NB4 (cell line): Measurements from ENCODE around the gene MYO1A.
A peak's percentile ranks its signal among the peaks of the same experiment; 100 is the strongest.
"Not testable (repeated sequence)": the region's sequence is repeated elsewhere in the genome, so short reads cannot be mapped to it uniquely, and the experiment has no call there.

Source experiments
- DNase-seq: peaks from one replicate; pipeline ENCODE4 v3.0.0; 2010; ENCODE audit warnings: low read depth
- H3K4me3 ChIP-seq: one replicate; pipeline ENCODE4 v1.5.1; 2011; ENCODE audit warnings: mild to moderate bottlenecking, low read depth, low read length, moderate library complexity
- MYC ChIP-seq: IDR thresholded peaks from 2 replicates; pipeline ENCODE4 v1.6.1; 2011; ENCODE audit warnings: low read depth, low read length
- POLR2A ChIP-seq: IDR thresholded peaks from 2 replicates; pipeline ENCODE4 v1.6.1; 2011; ENCODE audit warnings: mild to moderate bottlenecking; ENCODE audit not compliant: insufficient read length; ENCODE audit errors: extremely low read depth
- TF ChIP-seq, protein P1 (sequence below): IDR thresholded peaks from one replicate; pipeline ENCODE4 v1.5.1; 2012; ENCODE audit warnings: low read depth, low read length
- TF ChIP-seq, protein P2 (sequence below): IDR thresholded peaks from 2 replicates; pipeline ENCODE4 v1.6.1; 2011; ENCODE audit warnings: low read depth, low read length

MYO1A gene

DNA sequence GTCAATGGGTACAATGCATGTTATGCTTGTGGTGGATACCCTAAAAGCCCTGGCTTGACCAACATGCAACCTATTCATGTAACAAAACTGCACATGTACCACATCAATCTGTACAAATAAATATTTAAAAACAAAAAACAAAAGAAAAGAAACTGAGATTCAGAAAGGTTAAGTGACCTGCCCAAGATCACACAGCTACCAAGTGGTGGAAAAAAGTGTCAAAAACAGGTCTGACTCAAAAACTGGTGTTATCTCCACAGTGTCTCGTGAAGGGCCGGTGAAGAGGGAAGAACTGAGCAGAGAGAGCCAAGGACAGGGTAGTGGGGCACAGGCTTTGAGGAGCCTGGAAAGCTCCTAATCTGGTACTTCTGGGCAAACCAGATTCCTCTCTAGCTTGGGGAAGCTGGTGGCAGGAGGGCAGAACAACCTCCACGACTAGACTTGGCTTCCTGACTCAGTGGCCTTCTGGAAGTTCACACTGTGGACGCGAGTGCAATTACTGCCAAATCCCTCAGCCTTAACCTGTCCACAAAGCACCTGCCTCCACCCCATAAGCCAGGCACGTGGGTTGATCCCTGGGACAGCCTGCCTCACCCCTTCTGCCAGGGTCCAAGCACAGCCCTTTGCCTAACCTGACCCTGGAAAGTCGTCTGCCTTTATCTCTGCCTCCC lies 59.1 kb downstream of the MYO1A start:
- no peak for DNase-seq
- no peak overlapping the region for H3K4me3 ChIP-seq
- no peak for TF ChIP-seq MYC
- TF ChIP-seq, protein P1, sequence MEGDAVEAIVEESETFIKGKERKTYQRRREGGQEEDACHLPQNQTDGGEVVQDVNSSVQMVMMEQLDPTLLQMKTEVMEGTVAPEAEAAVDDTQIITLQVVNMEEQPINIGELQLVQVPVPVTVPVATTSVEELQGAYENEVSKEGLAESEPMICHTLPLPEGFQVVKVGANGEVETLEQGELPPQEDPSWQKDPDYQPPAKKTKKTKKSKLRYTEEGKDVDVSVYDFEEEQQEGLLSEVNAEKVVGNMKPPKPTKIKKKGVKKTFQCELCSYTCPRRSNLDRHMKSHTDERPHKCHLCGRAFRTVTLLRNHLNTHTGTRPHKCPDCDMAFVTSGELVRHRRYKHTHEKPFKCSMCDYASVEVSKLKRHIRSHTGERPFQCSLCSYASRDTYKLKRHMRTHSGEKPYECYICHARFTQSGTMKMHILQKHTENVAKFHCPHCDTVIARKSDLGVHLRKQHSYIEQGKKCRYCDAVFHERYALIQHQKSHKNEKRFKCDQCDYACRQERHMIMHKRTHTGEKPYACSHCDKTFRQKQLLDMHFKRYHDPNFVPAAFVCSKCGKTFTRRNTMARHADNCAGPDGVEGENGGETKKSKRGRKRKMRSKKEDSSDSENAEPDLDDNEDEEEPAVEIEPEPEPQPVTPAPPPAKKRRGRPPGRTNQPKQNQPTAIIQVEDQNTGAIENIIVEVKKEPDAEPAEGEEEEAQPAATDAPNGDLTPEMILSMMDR, result no peak
- TF ChIP-seq POLR2A, result no peak
- TF ChIP-seq, protein P2, sequence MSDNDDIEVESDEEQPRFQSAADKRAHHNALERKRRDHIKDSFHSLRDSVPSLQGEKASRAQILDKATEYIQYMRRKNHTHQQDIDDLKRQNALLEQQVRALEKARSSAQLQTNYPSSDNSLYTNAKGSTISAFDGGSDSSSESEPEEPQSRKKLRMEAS, result no peak

DNA sequence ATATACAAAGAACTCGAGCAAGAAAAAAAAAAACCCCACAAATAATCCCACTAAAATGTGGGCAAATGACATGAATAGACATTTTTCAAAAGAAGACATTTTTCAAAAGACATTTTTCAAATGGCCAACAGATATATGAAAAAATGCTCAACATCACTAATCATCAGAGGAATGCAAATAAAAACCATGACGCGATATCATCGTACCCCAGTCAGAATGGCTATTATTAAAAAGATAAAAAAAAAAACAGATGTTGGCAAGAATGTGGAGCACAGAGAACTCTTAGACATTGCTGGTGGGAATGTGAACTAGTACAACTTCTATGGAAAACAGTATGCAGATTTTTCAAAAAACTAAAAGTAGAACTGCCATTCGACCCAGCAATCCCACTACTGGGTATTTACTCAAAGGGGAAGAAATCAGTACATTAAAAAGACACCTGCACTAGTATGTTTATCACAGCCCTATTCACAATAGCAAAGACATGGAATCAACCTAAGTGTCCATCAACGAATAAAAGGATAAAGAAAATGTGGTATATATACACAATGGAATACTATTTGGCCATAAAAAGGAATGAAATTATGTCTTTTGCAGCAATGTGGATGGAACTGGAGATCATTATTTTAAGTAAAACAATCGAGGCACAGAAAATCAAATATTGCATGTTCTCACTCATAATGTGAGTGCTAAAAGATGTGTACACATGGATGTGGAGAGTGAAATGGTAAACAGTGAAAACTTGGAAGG lies 59.9 kb downstream of the MYO1A start:
- no peak for DNase-seq
- H3K4me3 ChIP-seq, result no peak overlapping the region
- TF ChIP-seq, protein P2, result no peak
- TF ChIP-seq, protein P1, result no peak
- no peak for TF ChIP-seq POLR2A
- no peak for TF ChIP-seq MYC

DNA sequence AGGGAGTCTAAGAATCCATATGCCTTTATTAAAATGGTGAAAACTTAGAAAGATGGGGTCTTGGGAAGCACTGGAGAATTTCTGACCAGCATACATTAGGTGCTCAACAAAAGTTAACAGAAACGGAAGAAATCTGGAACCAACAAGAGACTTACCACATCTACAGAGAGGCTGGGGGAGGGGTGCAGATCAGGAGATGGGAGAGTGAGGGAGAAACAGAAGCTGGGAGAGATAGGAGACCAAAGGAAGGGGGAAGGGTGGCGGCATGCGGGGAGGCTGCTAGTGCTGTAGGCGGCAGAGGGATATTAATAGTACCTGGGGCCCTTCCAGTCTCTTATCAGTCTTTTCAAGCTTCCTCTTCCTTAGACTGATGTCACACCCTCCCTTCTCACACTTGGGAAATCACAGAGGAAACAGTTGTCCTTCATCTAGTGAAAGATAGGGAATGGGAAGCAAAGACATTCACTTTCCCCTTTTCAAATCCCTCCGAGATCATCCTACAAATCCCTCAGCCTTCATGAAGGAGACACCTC lies 61.7 kb downstream of the MYO1A start:
- TF ChIP-seq POLR2A (no peak), MYC (no peak)
- TF ChIP-seq, protein P2, result no peak
- TF ChIP-seq, protein P1, result no peak
- H3K4me3 ChIP-seq, result no peak overlapping the region
- peak; percentile 65 for DNase-seq

- H3K4me3 ChIP-seq, result no peak overlapping the region
- no peak for TF ChIP-seq MYC
- TF ChIP-seq, protein P1, result peak; percentile 96
- DNase-seq, result peak; percentile 84
These were observed 62.3 kb downstream of the MYO1A start for GRCh38 chr12:56987551-56988053.

GRCh38 chr12:56987011-56987410 lies 62.9 kb downstream of the MYO1A start:
- no peak overlapping the region for H3K4me3 ChIP-seq
- no peak for DNase-seq
- TF ChIP-seq, protein P1, result no peak
- no peak for TF ChIP-seq MYC
- TF ChIP-seq POLR2A, result no peak
- TF ChIP-seq, protein P2, result no peak

GRCh38 chr12:56985714-56986113 lies 64.2 kb downstream of the MYO1A start:
- H3K4me3 ChIP-seq, DNase-seq: not testable (repeated sequence)
